Stimulated activated CD8-positive, alpha-beta memory T cell treated with anti-CD3 and anti-CD28 coated beads, Interleukin-12 subunit alpha, Interleukin-12 subunit beta, amount 100 ng/mL, for 24 hours (primary cell): ENCODE data around the gene EIF4E.
"Not testable (repeated sequence)": the region's sequence is repeated elsewhere in the genome, so short reads cannot be mapped to it uniquely, and the experiment has no call there.

Experiments used
- DNase-seq: peaks from one replicate; pipeline ENCODE4 v3.0.0-alpha.2; 2020; ENCODE audit errors: extremely low read depth

EIF4E gene, protein sequence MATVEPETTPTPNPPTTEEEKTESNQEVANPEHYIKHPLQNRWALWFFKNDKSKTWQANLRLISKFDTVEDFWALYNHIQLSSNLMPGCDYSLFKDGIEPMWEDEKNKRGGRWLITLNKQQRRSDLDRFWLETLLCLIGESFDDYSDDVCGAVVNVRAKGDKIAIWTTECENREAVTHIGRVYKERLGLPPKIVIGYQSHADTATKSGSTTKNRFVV

DNA sequence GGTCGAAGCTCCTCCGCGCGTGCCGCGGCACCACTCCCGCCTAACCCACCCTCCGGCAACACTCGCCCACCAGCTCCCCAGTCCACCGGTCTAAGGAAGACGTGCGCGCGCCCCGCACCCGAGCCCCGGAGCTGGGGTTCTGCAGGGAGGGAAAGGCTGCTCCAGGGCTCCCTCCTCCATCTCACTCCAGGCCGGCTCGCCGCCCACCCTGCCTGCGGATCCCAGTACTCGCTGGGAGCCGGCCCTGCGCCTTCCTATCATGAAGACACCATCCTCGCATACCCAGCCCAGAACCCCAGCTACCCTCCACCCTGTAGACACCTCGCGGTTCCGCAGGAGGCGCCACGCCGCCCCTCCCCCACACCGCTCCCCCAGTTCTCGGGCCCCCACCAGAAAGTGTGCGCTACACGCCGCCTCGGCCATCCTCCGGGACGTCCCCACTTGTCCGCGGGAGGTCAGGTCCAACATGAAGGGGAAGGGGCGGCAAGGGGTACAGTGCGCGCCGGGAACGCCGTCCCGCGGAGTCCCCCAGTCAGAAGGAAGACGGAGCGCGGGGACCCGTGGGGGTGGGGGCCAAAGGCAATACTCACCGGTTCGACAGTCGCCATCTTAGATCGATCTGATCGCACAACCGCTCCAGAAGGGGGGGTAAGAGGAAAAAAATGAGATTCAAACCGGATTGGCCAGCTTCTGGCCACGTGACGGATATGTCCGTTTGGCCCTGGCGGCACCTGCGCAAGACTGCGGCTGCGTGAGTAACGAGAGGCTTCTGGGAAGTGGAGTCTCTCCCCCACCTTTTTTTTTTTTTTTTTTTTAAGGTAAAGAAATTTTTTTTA, at the start of gene EIF4E:
EIF4E (minus strand) TSS at position 629 of the 836 bp plus-strand sequence; CDS start at position 608, 21 bp downstream.
- DNase-seq: peak; percentile 88

- no peak for DNase-seq
These were observed 48.6 kb upstream of the EIF4E start for GRCh38 chr4:98977557-98977956.

DNA sequence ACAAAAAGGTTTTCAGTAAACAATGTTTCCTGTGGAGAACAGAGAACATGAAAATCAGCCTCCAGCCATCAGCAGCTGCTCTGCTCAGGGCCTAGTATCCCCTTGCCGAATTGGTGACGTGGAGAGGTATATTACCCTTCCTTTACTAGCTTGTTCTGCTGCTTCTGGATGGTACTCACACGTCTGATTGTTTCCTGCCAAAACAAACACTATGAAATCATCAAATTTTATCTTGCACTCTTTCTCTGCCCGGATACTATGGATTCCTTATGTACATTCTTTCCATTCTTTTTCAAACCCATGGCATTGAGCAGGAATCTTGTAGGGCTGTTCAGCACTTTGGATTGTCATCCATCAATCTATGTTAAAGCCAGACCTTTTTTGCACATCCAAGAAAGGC, 47.8 kb upstream of the EIF4E start:
- no peak for DNase-seq

- no peak for DNase-seq
These were observed 41.2 kb upstream of the EIF4E start for GRCh38 chr4:98969878-98970785.

- no peak for DNase-seq
These were observed 38.9 kb upstream of the EIF4E start for GRCh38 chr4:98967786-98968329.

DNA sequence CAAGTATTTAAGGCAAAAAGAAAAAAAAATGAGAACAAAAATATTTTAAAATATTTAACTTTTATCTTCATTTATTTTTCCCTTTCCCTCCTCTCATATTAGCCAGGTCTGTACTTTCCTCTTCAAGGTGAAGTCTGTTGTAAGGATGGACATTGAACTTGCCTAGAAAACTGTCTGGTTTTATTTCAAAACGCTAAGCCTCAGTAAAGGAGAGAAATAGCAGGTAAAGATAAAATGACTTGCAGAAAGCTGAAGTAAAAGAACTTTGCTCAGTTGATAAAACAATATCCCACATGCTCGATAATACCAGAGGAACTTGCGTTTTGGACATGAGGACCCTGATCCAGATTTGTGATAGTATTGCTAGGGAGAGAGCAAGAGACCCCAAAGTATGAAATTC, 38.0 kb upstream of the EIF4E start:
- no peak for DNase-seq

DNA sequence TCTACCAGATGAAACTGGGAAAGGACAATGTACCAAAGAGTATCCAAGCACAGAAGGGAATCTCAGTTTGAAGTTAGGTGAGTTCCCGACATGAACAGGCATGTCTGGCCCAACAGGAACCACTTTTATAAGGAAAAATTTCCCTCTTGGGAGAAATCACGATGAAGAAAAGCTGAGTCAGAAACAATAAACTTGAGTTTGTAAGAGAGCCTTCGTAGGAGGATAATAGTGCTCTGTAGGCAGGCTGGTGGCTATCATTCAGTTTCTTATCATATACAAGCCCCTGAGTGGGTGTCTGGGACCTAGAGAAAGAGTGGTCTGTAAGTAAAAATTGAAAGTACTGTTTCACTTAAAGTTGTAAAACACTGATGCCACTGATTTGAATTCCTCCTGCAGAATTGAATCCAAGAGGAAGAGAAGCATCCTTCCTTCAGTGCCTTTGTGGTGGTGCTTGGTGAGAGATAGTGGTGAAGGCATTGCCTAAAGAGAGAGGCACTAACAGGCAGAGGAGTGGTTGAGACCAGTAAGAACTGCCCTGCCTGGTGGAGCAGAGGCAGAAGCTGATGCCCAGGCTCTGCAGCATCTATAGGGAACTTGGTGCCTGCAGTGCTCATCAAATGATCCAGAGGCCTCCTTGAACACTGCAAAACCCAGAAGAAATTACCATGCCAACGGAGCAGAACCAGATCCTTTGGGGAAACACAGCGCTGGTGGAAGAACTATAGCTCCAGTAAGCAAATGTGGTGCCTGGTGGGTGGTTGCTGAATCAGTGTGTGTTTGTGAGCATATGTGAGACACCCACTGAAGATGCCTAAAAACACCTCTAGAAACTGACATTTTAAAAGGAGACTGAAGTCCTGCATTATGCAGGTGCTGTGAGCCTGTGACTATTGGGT, 34.9 kb upstream of the EIF4E start:
- no peak for DNase-seq

- no peak for DNase-seq
These were observed 32.8 kb upstream of the EIF4E start for GRCh38 chr4:98961770-98962169.

GRCh38 chr4:98959411-98959810, 30.5 kb upstream of the EIF4E start:
- DNase-seq: no peak

- no peak for DNase-seq
These were observed 29.1 kb upstream of the EIF4E start for GRCh38 chr4:98958065-98958464.

DNA sequence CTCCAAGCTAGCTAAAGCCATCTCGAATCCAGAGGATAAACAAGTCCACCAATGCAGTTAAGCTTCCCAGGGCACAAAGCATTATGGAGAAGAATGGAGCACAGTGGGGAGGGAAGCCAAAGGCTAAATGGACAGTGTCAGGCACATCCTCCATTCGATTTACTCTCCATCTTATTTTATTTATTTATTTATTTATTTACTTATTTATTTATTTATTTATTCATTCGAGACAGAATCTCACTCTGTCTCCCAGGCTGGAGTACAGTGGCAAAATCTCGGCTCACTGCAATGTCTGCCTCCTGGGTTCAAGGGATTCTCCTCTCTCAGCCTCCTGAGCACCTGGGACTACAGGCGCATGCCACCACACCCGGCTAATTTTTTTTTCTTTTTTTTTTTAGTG, 26.3 kb upstream of the EIF4E start:
- no peak for DNase-seq

- no peak for DNase-seq
These were observed 22.8 kb upstream of the EIF4E start for GRCh38 chr4:98951710-98952109.

DNA sequence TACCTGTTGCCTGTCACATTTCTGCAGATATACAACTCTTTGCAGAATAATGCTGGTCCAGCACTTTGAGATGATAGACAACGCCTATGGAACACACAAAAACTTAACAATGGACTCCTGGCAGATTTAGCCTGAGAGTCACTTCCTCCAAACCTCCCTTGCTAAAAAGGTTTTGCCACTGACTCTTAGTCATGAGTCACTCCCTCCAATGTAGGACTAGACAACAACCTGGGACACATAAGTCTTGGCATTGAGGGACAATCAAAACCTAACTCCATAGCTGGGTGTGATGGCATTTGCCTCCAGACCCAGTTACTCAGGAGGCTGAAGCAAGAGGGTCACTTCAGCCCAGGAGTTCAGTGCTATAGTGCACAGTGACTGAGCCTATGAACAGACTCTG, 22.0 kb upstream of the EIF4E start:
- no peak for DNase-seq

DNA sequence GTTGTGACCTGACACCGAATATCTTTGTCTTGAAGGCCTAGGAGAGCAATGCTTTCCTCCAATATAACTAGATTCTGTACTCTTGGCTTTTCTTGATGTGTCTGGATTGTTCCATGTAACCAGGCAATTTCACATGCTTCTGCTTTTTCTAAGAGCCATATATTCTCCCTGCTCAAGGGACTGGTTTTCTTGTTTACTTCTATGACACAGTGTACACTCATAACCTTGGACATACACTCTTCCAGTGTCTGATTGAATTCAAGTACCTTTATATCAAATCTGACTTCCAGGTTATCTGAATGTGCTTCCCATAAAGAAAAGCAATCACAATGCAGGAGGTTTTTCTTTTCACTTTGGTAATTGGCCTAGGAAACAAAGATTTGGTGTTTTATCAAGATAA, 17.4 kb upstream of the EIF4E start:
- DNase-seq: no peak

DNA sequence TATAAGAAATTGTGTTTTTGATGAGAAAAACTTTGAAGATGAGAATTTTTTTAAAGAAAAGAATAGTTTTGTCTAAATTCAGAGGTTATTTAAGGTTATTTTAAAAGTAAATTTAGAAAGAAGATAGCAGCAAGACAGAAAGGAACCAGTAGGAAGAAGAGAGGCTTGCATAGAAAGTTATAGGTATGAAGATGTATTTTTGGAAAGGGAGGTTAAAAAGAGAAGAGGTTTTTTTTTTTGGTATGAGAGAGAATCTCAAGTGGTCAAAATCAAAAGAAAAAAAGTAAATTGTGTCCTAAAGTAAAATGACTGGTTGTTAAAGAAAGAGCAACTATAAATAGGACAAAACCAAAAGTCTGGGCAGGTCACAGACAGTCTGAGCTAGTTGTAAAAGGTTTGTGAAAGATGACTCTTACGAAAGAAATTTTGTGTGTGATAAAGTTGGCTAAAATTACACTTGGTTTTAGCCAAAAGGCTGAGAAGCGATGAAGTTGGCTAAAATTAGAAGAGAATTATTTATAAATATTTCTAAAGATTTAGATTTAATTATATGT, 16.4 kb upstream of the EIF4E start:
- DNase-seq: no peak

GRCh38 chr4:98939892-98940298, 11.0 kb upstream of the EIF4E start:
- DNase-seq: no peak

- no peak for DNase-seq
These were observed 10.5 kb upstream of the EIF4E start for GRCh38 chr4:98939438-98939837.

DNA sequence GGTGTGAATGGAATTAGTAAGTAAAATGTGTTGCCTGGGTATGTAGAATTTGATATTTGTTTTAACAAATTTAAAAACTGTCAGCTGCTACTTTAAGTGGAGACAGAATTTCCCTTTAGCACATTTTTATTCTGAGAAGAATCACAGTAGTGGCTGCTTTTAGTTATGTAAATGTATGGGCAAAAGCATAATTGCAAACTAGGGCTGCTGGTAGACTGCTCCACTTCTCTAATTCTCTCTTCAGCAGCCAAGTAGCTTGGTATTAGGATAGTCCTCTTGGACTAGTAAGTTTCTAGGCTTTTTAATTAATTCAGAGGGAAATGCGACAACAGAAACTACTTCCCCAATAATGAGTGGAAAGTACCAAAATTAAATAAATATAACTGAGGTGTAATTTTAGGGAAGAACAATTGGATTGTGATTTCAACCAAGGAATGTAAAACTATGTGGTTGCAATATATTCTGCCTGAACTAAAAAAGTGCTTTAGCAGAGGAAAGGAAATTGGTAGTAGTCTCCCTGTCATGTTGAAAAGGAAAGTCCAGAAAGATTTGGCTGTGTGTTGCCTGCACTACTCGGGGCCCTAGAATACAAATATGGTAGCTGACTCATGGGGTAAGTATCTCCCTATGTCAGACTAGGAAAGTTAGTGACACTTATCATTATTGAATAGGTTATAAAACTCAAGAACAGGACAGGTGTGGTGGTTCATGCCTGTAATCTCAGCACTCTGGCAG, 9.2 kb upstream of the EIF4E start:
- DNase-seq: no peak

DNA sequence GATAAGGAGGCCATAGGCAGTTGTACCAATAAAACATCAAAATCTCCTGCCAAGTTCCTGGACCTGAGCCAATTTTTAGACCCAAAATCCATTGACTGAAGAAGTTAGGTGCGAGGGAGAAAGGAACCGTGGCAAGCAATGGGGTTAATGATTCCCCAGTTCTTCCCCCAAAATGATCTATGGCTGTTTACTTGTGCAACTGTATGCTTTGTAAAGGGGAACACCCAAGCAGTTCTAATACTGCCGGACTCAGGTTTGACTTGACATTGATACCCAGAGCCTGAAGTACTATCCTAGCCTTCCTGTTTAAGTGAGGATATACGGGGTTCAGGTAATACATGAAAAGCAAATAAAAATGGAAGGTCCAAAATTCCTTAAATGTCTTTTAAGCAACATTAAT, 6.7 kb upstream of the EIF4E start:
- no peak for DNase-seq

DNA sequence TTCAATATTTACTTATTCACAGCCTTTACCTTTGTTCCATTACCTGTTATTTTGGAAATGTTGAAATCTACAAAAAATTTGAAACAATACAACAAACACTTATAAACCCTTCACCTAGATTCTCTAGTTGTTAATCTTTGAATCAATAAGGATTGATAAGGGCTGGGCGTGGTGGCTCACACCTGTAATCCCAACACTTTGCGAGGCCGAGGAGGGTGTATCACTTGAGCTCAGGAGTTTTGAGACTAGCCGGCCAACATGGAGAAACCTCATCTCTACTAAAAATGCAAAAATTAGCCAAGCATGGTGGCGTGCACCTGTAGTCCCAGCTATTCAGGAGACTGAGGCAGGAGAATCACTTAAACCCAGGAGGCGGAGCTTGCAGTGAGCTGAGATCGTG, 5.9 kb upstream of the EIF4E start:
- not testable (repeated sequence) for DNase-seq
